Small intestine (tissue), 7 donors: ENCODE results near the gene MED17. TPM values are rescaled to one million over a fixed set of nuclear protein-coding genes. Genes with fewer than 3 reads are reported as not detected.

ENCODE experiments used
- DNase-seq, 2 donors: peaks; one replicate each; pipeline versions ENCODE4 v3.0.0 to v3.0.0-alpha.2; 2013
- FAIRE-seq: peaks from 2 replicates; lab custom pipeline; 2012; peaks lifted over from hg19 to GRCh38; lab: Jason Lieb, UNC
- H3K27ac ChIP-seq, 3 donors: one replicate each; pipeline ENCODE4 v1.5.1; 2013; ENCODE audit warnings: low read length in 2 of 3, mild to moderate bottlenecking in 2 of 3, control low read depth in 1 of 3, inconsistent platforms in 1 of 3, low read depth in 1 of 3, moderate library complexity in 1 of 3
- H3K27me3 ChIP-seq, 3 donors: one replicate each; pipeline ENCODE4 v1.6.1; 2013; ENCODE audit warnings: low read length in 3 of 3, inconsistent platforms in 1 of 3; ENCODE audit not compliant: control insufficient read depth in 3 of 3, insufficient read depth in 3 of 3
- H3K36me3 ChIP-seq, 3 donors: one replicate each; pipeline ENCODE4 v1.6.1; 2013; ENCODE audit warnings: low read length in 3 of 3, inconsistent platforms in 1 of 3, low read depth in 1 of 3, mild to moderate bottlenecking in 1 of 3, moderate library complexity in 1 of 3; ENCODE audit not compliant: control insufficient read depth in 3 of 3, insufficient read depth in 2 of 3
- H3K4me1 ChIP-seq, 3 donors: one replicate each; pipeline ENCODE4 v1.6.1; 2013; ENCODE audit warnings: low read length in 2 of 3, inconsistent platforms in 1 of 3, low read depth in 1 of 3, mild to moderate bottlenecking in 1 of 3, moderate library complexity in 1 of 3; ENCODE audit not compliant: control insufficient read depth in 3 of 3, insufficient read depth in 2 of 3
- H3K4me3 ChIP-seq, 3 donors: one replicate each; pipeline ENCODE4 v1.5.1; 2013; ENCODE audit warnings: low read length in 3 of 3, control low read depth in 1 of 3, inconsistent platforms in 1 of 3, low read depth in 1 of 3, mild to moderate bottlenecking in 1 of 3, moderate library complexity in 1 of 3
- H3K9me3 ChIP-seq, 2 donors: one replicate each; pipeline ENCODE4 v1.6.1; 2013; ENCODE audit warnings: low read depth in 1 of 2, low read length in 1 of 2; ENCODE audit not compliant: control insufficient read depth in 2 of 2, insufficient read depth in 1 of 2
- WGBS, 3 donors: extraction: QIAGEN DNeasy Blood & Tissue Kit; methylation state at CpG; one replicate each; pipeline ENCODE4 v1.1.7; 2013; 5-methylcytosine and 5-hydroxymethylcytosine counted together
- polyA plus RNA-seq, 4 donors: library from polyadenylated mRNA; stranded (reverse) in 3 of 4; unstranded in 1 of 4; fragments of 200-250 nt in 3 of 4; fragments of 120-200 nt in 1 of 4; gene quantifications; one replicate each; pipeline versions ENCODE4 v1.2.1 to v1.2.3, GENCODE V29; 2013
- donor health status: healthy with polysubstance abuse.
- donor health status: control.
- donor health status: control.
- donor health status: Bipolar disorder and iron deficiency.
- donor health status: healthy.

The MED17 gene
- polyA plus RNA-seq, 4 donors: 8.5 to 32.7 (median 11.0) TPM

GRCh38 chr11:93804879-93805278, 20.8 kb downstream of the MED17 start:
- WGBS, 3 donors: 93 to 97% (median 95%) methylated on average over 2 of the region's 2 CpGs
- Histone ChIP-seq H3K27ac (no peak overlapping the region), H3K4me3 (no peak overlapping the region), H3K27me3 (no peaks in the 10 kb centered on the region), H3K9me3 (no peaks in the 10 kb centered on the region), H3K36me3 (peaks cover 8 to 48% (median 12%) of the 10 kb centered on the region in 3 donors), H3K4me1 (no peaks in the 10 kb centered on the region)
- FAIRE-seq: no peak
- DNase-seq: no peak

- Histone ChIP-seq H3K9me3 (no peaks in the 10 kb centered on the region), H3K27ac (no peak overlapping the region), H3K27me3 (no peaks in the 10 kb centered on the region), H3K4me1 (no peaks in the 10 kb centered on the region), H3K36me3 (peaks cover 12 to 46% (median 15%) of the 10 kb centered on the region in 3 donors), H3K4me3 (no peak overlapping the region)
- no peak for FAIRE-seq
- WGBS, 3 donors: 95 to 98% (median 98%) methylated on average over 3 of the region's 3 CpGs
- DNase-seq: no peak
Measured at GRCh38 chr11:93807980-93808379, 23.9 kb downstream of the MED17 start.

DNA sequence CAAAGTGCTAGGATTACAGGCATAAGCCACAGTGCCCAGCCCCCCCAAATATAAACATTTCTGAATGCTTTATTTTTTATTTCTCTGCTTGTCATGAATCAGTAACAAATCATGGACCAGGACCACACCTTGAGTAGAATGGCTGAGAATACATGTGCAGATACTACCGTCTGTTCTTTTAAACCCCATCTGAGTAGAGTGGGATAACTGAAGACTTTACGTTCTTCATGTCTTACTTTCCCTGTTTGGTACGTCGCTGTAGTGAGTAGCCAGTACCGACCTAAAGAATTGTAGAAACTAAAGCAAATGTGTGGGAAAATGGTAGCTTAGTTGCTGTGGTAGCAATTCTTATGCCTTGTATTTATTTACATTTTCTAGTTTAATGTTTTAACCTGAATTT, 29.9 kb downstream of the MED17 start:
- no peaks in the 10 kb centered on the region for H3K4me1 ChIP-seq
- WGBS, 3 donors: 94 to 99% (median 96%) methylated on average over 5 of the region's 5 CpGs
- H3K27me3 ChIP-seq: no peaks in the 10 kb centered on the region
- H3K27ac ChIP-seq: no peak overlapping the region
- H3K9me3 ChIP-seq: no peaks in the 10 kb centered on the region
- H3K4me3 ChIP-seq: no peak overlapping the region
- no peak for FAIRE-seq
- DNase-seq: no peak
- H3K36me3 ChIP-seq: peaks cover 10 to 31% (median 13%) of the 10 kb centered on the region in 3 donors

DNA sequence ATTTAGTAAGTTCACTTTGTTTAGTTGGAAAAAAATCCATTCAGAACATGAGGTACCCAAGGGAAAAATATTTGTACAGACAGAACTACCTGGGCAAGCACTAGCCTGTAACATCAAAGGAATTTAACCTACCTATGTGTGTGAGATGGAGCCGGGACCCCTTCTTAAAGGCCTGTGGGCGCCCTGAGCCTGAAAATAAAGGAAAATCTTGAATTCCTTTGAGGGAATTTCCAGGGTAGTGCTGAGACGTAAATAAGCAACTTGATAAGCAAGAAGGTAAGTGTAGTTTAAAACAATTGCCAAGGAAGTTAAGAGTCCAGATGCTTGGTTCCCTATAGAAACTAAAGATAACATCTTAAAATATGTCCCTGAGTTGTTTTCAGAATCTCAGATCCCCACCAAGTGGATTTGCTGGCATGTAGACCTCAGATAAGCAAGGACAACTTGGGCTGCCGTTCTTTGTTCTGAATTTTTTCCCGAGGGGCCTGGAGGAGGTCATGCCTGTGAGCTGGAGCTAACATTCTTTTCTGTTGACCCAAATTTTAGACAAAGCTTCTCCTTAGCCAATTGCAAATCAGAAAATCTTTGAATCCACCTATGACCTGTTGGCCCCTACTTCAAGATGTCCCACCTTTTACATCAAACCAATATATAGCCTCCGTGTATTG, 31.0 kb downstream of the MED17 start:
- Histone ChIP-seq H3K27ac (no peak overlapping the region), H3K4me1 (peaks cover 0 to 3% (median 0%) of the 10 kb centered on the region in 3 donors), H3K4me3 (no peak overlapping the region), H3K27me3 (no peaks in the 10 kb centered on the region), H3K9me3 (no peaks in the 10 kb centered on the region), H3K36me3 (peaks cover 10 to 26% (median 13%) of the 10 kb centered on the region in 3 donors)
- FAIRE-seq: no peak
- DNase-seq: no peak
- 88 to 93% (median 91%) methylated on average over 6 of the region's 6 CpGs for WGBS, 3 donors

GRCh38 chr11:93817426-93818348, 33.6 kb downstream of the MED17 start:
- 74 to 85% (median 80%) methylated on average over 4 of the region's 4 CpGs for WGBS, 3 donors
- FAIRE-seq: no peak
- H3K4me1 ChIP-seq: peaks cover 0 to 16% (median 0%) of the 10 kb centered on the region in 3 donors
- H3K9me3 ChIP-seq: no peaks in the 10 kb centered on the region
- no peak for DNase-seq
- no peak overlapping the region for H3K27ac ChIP-seq
- no peaks in the 10 kb centered on the region for H3K27me3 ChIP-seq
- no peak overlapping the region for H3K4me3 ChIP-seq
- H3K36me3 ChIP-seq: peaks cover 6 to 21% (median 8%) of the 10 kb centered on the region in 3 donors

DNA sequence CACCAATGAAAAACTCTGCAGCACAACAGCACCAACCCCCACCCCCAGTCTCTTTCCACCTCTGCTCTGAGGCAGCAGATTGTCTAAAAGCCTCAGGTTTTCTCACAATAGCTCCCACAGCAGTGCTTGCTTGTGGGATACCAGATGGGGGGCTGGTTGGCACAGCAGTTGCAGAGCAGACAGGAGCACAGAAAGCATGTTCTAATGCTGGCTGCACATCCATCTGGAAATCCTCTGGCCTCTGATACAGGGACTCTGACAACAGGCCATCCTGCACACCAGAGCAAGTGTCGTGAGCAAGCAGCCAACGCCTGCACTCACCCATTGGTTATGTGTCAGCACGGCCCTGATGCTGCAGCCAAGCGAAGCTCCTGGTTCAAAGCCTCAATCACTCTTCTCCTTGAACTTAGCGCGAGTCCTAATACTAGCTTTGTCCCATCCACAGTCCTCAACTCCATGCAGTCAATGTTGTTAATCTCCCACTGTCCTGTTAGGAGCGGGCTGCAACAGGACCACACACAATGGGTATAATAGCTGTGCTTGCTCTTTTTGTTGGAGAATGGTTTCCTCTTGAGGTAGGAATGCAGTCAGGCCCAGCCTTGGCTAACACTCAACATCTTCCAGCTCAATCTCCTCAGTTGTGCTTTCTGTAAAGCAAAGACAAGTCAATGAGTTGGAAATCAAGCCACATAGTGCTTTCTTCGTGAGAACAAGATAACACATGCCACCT, 36.0 kb downstream of the MED17 start:
- no peaks in the 10 kb centered on the region for H3K27me3 ChIP-seq
- no peak overlapping the region for H3K27ac ChIP-seq
- 87 to 92% (median 87%) methylated on average over 8 of the region's 8 CpGs for WGBS, 3 donors
- H3K9me3 ChIP-seq: no peaks in the 10 kb centered on the region
- FAIRE-seq (no peak), DNase-seq (no peak)
- H3K4me3 ChIP-seq: no peak overlapping the region
- peaks cover 0 to 16% (median 0%) of the 10 kb centered on the region in 3 donors for H3K4me1 ChIP-seq
- peaks cover 2 to 15% (median 4%) of the 10 kb centered on the region in 3 donors for H3K36me3 ChIP-seq

DNA sequence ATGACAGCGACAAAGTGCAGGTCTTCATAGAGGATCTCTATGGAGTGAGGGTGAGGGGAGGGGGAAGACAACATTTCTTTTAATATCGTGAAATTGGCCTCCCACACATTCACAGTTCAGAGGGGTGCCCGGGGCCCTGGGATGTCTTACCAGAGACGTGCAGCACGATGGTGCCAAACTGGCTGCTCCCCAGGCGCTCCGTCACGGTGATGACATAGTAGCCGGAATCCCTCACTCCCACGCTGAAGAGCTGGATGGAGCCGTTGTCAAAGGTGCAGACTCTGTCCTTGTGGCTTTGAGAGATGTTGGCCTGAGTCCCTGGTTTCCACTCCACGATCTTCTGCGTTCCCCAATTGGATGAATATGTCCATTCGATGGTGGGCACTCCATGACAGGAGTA, 36.8 kb downstream of the MED17 start:
- H3K9me3 ChIP-seq: no peaks in the 10 kb centered on the region
- peak overlapping the region in 1 of 3 donors; percentile 72 for H3K27ac ChIP-seq
- FAIRE-seq (no peak), DNase-seq (no peak)
- H3K27me3 ChIP-seq: no peaks in the 10 kb centered on the region
- peaks cover 0 to 14% (median 0%) of the 10 kb centered on the region in 3 donors for H3K36me3 ChIP-seq
- WGBS, 3 donors: 95 to 97% (median 96%) methylated on average over 14 of the region's 14 CpGs
- H3K4me3 ChIP-seq: no peak overlapping the region
- H3K4me1 ChIP-seq: peaks cover 0 to 16% (median 0%) of the 10 kb centered on the region in 3 donors

GRCh38 chr11:93821617-93822016, 37.5 kb downstream of the MED17 start:
- FAIRE-seq: no peak
- Histone ChIP-seq H3K27me3 (no peaks in the 10 kb centered on the region), H3K4me1 (peaks cover 0 to 16% (median 0%) of the 10 kb centered on the region in 3 donors), H3K9me3 (no peaks in the 10 kb centered on the region), H3K4me3 (no peak overlapping the region), H3K36me3 (peaks cover 0 to 12% (median 0%) of the 10 kb centered on the region in 3 donors), H3K27ac (peak overlapping the region in 1 of 3 donors; percentile 72)
- whole genome bisulfite sequencing, 3 donors: 6 to 39% (median 28%) methylated on average over 2 of the region's 2 CpGs
- peak; percentile 83 to 85 for DNase-seq
